Frontal cortex (tissue), 4 donors: ENCODE results near the gene IL21R. TPM values are rescaled to one million over a fixed set of nuclear protein-coding genes. Genes with fewer than 3 reads are reported as not detected.
"Not testable (repeated sequence)": the region's sequence is repeated elsewhere in the genome, so short reads cannot be mapped to it uniquely, and the experiment has no call there.

Experiments used
- DNase-seq, 2 donors: peaks; one replicate each; pipeline ENCODE4 v3.0.0; 2012; ENCODE audit warnings: low spot score in 2 of 2
- FAIRE-seq: peaks from 2 replicates; lab custom pipeline; 2012; peaks lifted over from hg19 to GRCh38; lab: Jason Lieb, UNC
- total RNA-seq: library from RNA; depleted of rRNA; stranded (reverse); fragments of >200 nt; gene quantifications from one replicate; pipeline ENCODE4 v1.2.3, GENCODE V29; 2014
- donor health status: control.
- donor health status: control.
- donor health status: control.

Gene IL21R
- total RNA-seq, 1 donor from 2014 or later, result 0.41 TPM

DNA sequence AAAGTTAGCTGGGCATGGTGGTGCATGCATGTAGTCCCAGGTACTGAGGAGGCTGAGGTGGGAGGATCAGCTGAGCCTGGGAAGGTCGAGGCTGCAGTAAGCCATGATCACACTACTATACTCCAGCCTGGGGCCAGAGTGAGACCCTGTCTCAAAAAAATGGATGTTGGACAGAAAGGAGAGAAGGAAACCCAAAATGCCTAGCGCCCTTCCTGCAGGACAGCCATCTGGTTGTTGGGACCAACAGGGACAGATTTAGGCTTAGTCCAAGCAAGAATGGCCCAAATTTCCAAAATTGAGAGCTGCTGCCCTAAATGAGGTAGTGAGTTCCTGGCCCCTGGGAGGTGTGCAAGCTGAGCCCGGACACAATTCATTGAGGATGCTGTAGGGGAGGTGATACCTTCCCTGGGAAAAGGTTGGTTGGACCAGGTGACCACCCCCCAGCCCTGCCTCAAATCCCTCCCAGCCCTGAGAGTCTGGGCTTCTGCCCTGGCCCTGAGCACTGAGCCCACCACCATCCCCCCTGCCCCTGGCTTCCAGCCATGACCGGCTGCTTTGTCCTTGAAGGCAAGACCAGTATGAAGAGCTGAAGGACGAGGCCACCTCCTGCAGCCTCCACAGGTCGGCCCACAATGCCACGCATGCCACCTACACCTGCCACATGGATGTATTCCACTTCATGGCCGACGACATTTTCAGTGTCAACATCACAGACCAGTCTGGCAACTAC is 35.1 kb downstream of the IL21R start:
- DNase-seq (no peak), FAIRE-seq (no peak)

DNA sequence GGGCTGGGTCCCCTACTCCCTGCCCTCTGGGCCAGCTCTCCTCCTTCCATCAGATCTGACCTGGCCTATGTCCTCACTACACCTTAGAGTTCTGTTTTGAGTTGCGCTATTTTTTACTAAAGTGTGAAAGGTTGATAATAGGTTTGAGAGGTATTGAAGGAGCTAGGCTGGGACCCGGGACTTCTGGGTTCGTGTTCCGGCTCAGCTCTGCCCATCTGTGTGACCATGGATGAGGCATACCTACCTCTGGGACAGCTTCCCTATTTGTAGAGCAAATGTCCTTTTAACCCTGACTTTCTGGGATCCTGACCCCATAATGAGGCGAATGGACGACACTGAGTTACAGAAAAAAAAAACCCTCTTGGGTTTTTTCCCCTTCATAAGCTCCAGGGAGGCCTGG is 36.0 kb downstream of the IL21R start:
- FAIRE-seq, result no peak
- DNase-seq, result no peak

DNA sequence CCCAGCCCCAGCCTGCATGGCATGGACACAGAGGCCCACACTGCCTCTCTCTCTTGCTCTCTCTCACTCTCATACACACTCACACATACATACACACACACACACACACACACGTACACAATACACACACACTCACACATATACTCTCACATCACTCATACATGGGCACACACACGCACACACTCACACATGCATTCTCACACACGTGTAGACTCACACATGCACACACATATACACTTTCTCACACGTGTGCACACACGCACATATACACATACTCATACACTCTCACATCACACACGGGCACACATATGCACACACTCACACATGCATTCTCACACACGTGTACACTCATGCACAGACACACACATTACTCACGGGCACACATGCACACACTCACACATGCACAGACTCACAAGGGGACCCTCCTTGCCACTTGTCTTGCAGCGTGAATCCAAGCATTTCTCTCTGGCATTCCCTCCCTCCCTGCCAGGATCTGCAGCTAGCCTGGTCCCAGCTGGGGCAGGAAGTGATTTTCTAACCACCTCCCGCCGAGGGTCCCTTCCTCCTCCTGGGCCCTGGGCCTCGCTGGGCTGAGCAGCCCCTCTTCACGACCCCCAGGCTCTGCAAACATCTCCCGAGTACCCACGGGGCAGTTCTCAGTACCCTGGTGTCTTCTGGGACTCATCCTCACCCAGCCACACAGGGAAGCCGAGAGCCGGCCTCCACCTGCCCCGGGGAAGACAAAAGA is 37.5 kb downstream of the IL21R start:
- FAIRE-seq, result no peak
- no peak for DNase-seq

- DNase-seq (no peak), FAIRE-seq (no peak)
Measured at GRCh38 chr16:27441276-27441675, 39.3 kb downstream of the IL21R start.

- FAIRE-seq (no peak), DNase-seq (no peak)
Measured at GRCh38 chr16:27441998-27442397, 40.0 kb downstream of the IL21R start.

GRCh38 chr16:27444015-27444414 is 42.0 kb downstream of the IL21R start:
- FAIRE-seq, result no peak
- no peak for DNase-seq

DNA sequence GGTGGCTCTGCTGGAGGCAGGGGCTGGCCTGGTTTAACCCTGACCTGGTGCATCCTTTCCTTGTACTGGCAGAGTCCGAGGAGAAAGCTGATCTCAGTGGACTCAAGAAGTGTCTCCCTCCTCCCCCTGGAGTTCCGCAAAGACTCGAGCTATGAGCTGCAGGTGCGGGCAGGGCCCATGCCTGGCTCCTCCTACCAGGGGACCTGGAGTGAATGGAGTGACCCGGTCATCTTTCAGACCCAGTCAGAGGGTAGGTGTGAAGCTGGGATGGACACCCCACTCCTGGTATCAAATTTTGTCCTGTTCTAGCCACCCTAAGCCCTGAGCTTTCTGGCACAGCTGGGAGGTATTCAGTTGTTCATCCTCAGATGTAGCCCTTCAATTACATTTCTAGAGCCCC is 42.5 kb downstream of the IL21R start:
- DNase-seq (no peak), FAIRE-seq (no peak)

DNA sequence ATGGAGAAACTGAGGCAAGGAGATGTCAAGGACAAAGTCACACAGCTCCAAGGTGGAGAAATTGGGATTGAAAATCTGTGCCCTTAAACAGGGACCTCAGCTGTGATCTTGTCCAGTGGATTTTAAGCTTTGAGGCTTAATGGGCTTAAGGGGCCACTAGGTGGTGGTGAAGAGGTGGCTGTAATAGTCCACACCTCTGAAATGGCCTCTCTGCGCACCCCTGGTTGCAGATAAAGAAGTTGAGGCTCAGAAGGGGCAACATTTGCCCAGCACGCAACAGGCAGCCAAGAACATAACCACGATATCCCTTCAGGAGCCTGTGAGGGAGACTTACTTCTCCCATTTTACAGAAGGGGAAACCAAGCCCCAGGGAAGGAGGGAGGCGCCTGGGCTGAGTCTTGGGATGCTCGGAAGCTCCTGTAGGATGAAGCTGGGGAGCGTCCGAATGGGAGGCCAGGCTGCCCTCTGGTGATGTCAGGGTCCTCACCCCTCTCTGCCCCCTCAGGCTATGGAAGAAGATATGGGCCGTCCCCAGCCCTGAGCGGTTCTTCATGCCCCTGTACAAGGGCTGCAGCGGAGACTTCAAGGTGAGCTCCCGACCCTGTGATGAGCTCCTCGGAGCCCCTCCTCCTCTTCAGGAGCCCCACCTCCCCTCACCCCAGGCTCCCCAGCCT is 43.7 kb downstream of the IL21R start:
- DNase-seq (no peak), FAIRE-seq (no peak)

- DNase-seq, result no peak
- FAIRE-seq, result no peak
Measured at GRCh38 chr16:27446721-27447120, 44.7 kb downstream of the IL21R start.

DNA sequence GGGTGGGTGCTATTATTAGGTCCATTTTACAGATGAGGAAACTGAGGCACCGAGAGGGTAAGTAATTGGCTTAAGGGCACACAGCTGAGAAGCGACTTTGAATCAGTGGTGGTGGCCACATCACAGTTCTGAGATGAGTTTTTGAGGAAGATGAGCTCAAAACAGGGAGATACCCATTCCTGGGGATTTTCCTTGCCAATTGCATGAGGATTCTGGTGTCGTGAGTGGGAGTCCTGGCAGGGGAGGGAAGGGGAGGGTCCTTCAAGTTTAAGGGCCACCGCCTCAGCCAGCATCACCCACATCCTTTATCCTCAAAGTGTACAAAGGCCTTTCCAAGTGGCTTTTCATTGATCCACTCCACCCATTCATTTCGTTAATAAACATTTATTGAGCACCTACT is 45.3 kb downstream of the IL21R start:
- FAIRE-seq, result no peak

GRCh38 chr16:27448532-27449433 is 46.8 kb downstream of the IL21R start:
- DNase-seq, result no peak
- FAIRE-seq, result no peak

More for the DNA sequence above, 45.3 kb downstream of the IL21R start:
- DNase-seq, result no peak

DNA sequence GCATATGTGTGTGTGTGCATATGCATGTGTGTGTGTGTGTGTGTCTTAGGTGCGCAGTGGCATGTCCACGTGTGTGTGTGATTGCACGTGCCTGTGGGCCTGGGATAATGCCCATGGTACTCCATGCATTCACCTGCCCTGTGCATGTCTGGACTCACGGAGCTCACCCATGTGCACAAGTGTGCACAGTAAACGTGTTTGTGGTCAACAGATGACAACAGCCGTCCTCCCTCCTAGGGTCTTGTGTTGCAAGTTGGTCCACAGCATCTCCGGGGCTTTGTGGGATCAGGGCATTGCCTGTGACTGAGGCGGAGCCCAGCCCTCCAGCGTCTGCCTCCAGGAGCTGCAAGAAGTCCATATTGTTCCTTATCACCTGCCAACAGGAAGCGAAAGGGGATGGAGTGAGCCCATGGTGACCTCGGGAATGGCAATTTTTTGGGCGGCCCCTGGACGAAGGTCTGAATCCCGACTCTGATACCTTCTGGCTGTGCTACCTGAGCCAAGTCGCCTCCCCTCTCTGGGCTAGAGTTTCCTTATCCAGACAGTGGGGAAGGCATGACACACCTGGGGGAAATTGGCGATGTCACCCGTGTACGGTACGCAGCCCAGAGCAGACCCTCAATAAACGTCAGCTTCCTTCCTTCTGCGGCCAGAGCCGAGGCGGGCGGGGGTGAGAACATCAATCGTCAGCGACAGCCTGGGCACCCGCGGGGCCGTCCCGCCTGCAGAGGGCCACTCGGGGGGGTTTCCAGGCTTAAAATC is 47.6 kb downstream of the IL21R start:
- no peak for FAIRE-seq
- DNase-seq, result no peak

DNA sequence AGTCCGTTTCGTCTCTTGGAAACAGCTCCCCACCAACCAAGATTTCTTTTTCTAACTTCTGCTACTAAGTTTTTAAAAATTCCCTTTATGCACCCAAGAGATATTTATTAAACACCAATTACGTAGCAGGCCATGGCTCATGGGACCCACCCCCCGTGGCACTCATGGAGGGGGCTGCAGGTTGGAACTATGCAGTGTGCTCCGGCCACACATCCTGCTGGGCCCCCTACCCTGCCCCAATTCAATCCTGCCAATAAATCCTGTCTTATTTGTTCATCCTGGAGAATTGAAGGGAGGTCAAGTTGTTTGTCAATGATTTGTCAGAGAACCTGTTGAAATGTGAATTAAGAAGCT is 48.2 kb downstream of the IL21R start:
- DNase-seq, result no peak
- no peak for FAIRE-seq

GRCh38 chr16:27452569-27453493 is 50.9 kb downstream of the IL21R start:
- FAIRE-seq (no peak), DNase-seq (no peak)

- FAIRE-seq (no peak), DNase-seq (no peak)
Measured at GRCh38 chr16:27453494-27453825, 51.5 kb downstream of the IL21R start.

GRCh38 chr16:27455700-27456099 is 53.7 kb downstream of the IL21R start:
- FAIRE-seq, result no peak

DNA sequence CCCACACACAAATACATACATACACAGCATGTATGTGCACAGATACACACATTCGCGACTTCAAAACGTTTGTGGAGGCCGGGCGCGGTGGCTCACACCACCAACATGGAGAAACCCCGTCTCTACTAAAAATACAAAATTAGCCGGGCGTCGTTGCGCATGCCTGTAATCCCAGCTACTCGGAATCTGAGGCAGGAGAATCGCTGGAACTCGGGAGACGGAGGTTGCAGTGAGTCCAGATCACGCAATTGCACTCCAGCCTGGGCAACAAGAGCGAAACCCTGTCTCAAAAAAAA is 55.6 kb downstream of the IL21R start:
- DNase-seq, FAIRE-seq: not testable (repeated sequence)

More at GRCh38 chr16:27455700-27456099, 53.7 kb downstream of the IL21R start:
- no peak for DNase-seq

GRCh38 chr16:27458258-27458657 is 56.3 kb downstream of the IL21R start:
- DNase-seq (no peak), FAIRE-seq (no peak)
